ENCODE measurements around the gene IER3. TPM values are rescaled to one million over a fixed set of nuclear protein-coding genes. Genes with fewer than 3 reads are reported as not detected.

Gene IER3
- total RNA-seq, 2 experiments from 2014 or later: 10.0 to 62.7 TPM

- no peaks in the 10 kb centered on the region for H3K9me3 Mint-ChIP-seq (ENCODE audit: low read depth)
- no peak for ATAC-seq
- CTCF ChIA-PET: interaction anchor here (3.5 to 32.1 kb wide), 3 partner anchors 8 to 40 kb away, joined by 19 to 936 read pairs (median 21); partner anchors contain the start of genes DHX16 and NRM
- H3K27me3 Mint-ChIP-seq: no peaks in the 10 kb centered on the region
- peaks cover 67% of the 10 kb centered on the region for H3K4me1 Mint-ChIP-seq
- peaks cover 53% of the 10 kb centered on the region for H3K36me3 Mint-ChIP-seq
- no peak for DNase-seq
- H3K27ac Mint-ChIP-seq: no peak overlapping the region
- no peak overlapping the region for H3K4me3 Mint-ChIP-seq
These were observed 30.1 kb downstream of the IER3 start for GRCh38 chr6:30714263-30714662.

- DNase-seq (no peak), ATAC-seq (no peak)
- peaks cover 56% of the 10 kb centered on the region for H3K4me1 Mint-ChIP-seq
- no peaks in the 10 kb centered on the region for H3K27me3 Mint-ChIP-seq
- no peaks in the 10 kb centered on the region for H3K9me3 Mint-ChIP-seq (ENCODE audit: low read depth)
- CTCF ChIA-PET: interaction anchor here (1.4 to 32.1 kb wide), 5 partner anchors 10 to 168 kb away, joined by 4 to 936 read pairs (median 19); partner anchors contain the start of genes DHX16 and NRM
- H3K4me3 Mint-ChIP-seq: peak overlapping the region; percentile 53
- H3K27ac Mint-ChIP-seq: peak overlapping the region; percentile 90
- peaks cover 52% of the 10 kb centered on the region for H3K36me3 Mint-ChIP-seq
These were observed 31.9 kb downstream of the IER3 start for GRCh38 chr6:30712441-30712945.

- ATAC-seq: peak; percentile 81
- peak overlapping the region; percentile 90 for H3K27ac Mint-ChIP-seq
- peak; percentile 69 for DNase-seq
- H3K9me3 Mint-ChIP-seq (ENCODE audit: low read depth): no peaks in the 10 kb centered on the region
- CTCF ChIA-PET: interaction anchor here (0.8 to 32.1 kb wide), 8 partner anchors 7 to 167 kb away, joined by 3 to 936 read pairs (median 7); partner anchors contain the start of genes DHX16 and NRM
- H3K36me3 Mint-ChIP-seq: peaks cover 52% of the 10 kb centered on the region
- peak overlapping the region; percentile 53 for H3K4me3 Mint-ChIP-seq
- H3K4me1 Mint-ChIP-seq: peaks cover 53% of the 10 kb centered on the region
- H3K27me3 Mint-ChIP-seq: no peaks in the 10 kb centered on the region
These were observed 32.5 kb downstream of the IER3 start for GRCh38 chr6:30711758-30712380.

DNA sequence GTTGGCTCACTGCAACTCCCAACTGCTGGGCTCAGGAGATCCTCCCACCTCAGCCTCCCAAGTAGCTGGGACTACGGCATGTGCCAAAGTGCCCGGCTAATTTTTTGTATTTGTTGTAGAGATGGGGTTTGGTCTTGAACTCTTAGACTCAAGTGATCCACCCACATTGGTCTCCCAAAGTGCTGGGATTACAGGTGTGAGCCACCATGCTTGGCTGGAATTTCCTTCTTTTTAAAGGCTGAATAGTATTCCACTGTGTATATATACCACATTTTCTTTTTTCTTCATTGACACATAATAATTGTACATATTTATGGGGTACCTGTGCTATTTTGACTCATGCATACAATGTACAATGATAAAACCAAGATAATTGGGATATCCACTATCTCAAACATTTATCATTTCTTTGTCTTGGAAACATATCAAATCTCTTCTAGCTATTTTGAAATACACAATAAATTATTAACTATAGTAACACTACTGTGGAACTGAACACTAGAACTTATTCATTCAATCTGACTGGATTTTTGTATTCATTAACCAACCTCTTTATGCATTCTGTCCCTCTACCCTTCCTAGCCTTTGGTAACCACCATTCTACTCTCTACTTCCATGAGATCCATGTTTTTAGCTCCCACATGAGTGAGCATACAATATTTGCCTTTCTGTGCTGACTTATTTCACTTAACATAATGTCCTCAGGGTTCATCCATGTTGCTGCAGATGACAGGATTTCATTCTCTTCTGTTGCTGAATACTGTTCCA, 35.1 kb downstream of the IER3 start:
- Mint-ChIP-seq H3K27me3 (no peaks in the 10 kb centered on the region), H3K9me3 (ENCODE audit: low read depth) (no peaks in the 10 kb centered on the region), H3K4me3 (no peak overlapping the region), H3K27ac (peak overlapping the region; percentile 1), H3K4me1 (peaks cover 33% of the 10 kb centered on the region), H3K36me3 (peaks cover 39% of the 10 kb centered on the region)
- ATAC-seq (no peak), DNase-seq (no peak)
- CTCF ChIA-PET: interaction anchor here (0.8 to 5.1 kb wide), 3 partner anchors 14 to 20 kb away, joined by 3 to 21 read pairs (median 3); partner anchors contain the start of gene NRM

DNA sequence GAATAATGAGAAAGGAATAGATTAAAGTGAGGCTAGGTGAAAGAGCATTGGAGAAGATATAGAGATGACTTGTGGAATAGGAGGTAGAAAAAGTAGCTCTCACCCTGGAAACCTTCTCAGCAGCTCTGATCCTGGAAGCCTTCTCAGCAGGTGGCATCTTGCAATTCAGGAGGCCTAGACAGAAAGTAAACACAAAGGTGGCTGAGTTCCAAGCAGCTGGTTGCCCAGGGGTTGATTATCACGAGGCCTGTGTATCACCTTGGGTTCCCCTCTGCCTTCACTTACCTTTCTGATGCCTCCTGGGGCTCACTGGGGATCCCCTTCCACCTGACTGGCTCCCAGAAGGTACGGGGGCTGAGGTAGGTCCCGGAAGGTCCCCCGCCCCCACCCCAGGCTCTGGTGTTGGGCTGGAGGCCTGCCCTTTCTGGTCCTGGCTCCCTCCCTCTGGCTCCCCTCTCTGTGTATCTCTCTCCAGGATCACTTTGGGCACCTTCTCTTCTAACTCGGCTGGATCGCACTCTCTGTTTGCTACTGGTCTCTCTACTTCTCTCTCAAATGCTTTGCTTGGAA, 37.0 kb downstream of the IER3 start:
- H3K9me3 Mint-ChIP-seq (ENCODE audit: low read depth): no peaks in the 10 kb centered on the region
- ATAC-seq (no peak), DNase-seq (no peak)
- H3K36me3 Mint-ChIP-seq: peaks cover 31% of the 10 kb centered on the region
- no peak overlapping the region for H3K27ac Mint-ChIP-seq
- H3K4me3 Mint-ChIP-seq: no peak overlapping the region
- H3K4me1 Mint-ChIP-seq: peaks cover 20% of the 10 kb centered on the region
- no peaks in the 10 kb centered on the region for H3K27me3 Mint-ChIP-seq
- CTCF ChIA-PET: interaction anchor here (1.2 to 1.3 kb wide), 2 partner anchors 15 to 26 kb away, joined by 3 read pairs; no protein-coding TSS in a partner anchor

DNA sequence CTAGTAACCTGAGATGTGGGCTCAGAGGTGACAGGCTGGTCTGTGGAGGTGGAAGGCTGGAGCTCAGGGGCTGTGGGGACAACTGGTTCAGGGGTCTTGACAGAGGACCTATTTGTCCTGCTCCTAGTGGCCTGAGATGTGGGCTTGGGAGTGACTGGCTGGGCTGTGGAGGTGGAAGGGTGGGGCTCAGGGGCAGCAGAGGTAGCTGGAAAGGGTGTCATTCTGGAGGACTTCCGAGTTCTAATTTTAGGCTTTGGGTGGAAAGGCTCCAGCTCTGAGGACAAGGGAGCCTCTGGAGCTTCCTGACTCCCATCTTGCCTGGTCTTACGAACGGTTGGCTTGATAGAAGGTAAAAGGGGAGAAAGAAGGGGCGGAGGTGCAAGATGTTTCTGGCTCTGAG, 38.7 kb downstream of the IER3 start:
- no peaks in the 10 kb centered on the region for H3K9me3 Mint-ChIP-seq (ENCODE audit: low read depth)
- peaks cover 3% of the 10 kb centered on the region for H3K4me1 Mint-ChIP-seq
- H3K36me3 Mint-ChIP-seq: peaks cover 22% of the 10 kb centered on the region
- no peak overlapping the region for H3K27ac Mint-ChIP-seq
- no peaks in the 10 kb centered on the region for H3K27me3 Mint-ChIP-seq
- no peak for DNase-seq
- CTCF ChIA-PET: interaction anchor here (1.6 to 2.4 kb wide), 2 partner anchors 12 to 25 kb away, joined by 6 to 8 read pairs; partner anchors contain the start of gene MDC1
- no peak overlapping the region for H3K4me3 Mint-ChIP-seq
- ATAC-seq: no peak

DNA sequence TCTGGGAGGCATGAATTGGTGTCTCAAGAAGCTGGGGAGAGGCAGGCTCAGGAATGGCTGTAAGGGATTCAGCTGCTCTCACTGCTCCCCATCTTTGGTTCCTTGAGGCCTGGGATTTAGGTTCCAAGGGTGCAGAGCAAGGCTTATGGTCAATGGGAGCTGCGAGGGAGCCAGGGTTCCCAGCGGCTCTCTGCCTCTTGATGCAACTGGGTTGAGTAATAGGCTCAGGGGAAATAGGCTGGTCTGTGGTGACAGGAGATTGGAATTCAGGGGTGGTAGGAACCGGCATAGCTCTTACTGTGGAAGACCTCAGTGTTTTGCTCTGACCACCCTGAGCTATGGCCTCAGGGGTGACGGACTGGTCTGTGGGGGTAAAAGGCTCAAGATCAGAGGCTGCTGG, 40.5 kb downstream of the IER3 start:
- H3K27me3 Mint-ChIP-seq: no peaks in the 10 kb centered on the region
- DNase-seq (no peak), ATAC-seq (no peak)
- CTCF ChIA-PET: interaction anchor here (1.0 to 2.4 kb wide), 6 partner anchors 14 to 27 kb away, joined by 3 to 8 read pairs (median 5); partner anchors contain the start of gene MDC1
- no peak overlapping the region for H3K4me3 Mint-ChIP-seq
- no peaks in the 10 kb centered on the region for H3K4me1 Mint-ChIP-seq
- no peak overlapping the region for H3K27ac Mint-ChIP-seq
- peaks cover 23% of the 10 kb centered on the region for H3K36me3 Mint-ChIP-seq
- no peaks in the 10 kb centered on the region for H3K9me3 Mint-ChIP-seq (ENCODE audit: low read depth)

DNA sequence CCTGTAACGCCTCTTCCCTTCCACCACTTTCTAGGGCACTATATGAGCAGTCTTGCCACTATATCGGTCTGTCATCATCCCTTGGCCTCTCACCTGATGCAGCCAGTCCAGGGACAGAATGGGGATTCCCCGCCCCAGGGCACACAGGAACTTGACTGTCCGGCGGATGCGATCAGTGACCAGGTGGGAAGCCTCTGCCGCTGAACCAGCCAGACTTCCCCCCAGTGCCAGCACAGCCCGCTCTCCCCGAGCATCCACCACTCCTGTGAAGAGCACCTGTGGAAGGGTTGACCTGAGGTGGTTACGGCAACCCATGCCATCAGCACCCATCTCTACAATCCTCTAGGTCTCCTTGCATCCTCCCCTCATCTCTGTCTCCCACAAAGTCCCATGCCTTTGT, 41.3 kb downstream of the IER3 start:
- Mint-ChIP-seq H3K36me3 (peaks cover 23% of the 10 kb centered on the region), H3K4me3 (no peak overlapping the region), H3K27ac (no peak overlapping the region), H3K9me3 (ENCODE audit: low read depth) (no peaks in the 10 kb centered on the region), H3K27me3 (no peaks in the 10 kb centered on the region), H3K4me1 (no peaks in the 10 kb centered on the region)
- DNase-seq (no peak), ATAC-seq (no peak)
- CTCF ChIA-PET: interaction anchor here (1.0 to 2.4 kb wide), 5 partner anchors 11 to 28 kb away, joined by 3 to 8 read pairs (median 4); partner anchors contain the start of gene MDC1

DNA sequence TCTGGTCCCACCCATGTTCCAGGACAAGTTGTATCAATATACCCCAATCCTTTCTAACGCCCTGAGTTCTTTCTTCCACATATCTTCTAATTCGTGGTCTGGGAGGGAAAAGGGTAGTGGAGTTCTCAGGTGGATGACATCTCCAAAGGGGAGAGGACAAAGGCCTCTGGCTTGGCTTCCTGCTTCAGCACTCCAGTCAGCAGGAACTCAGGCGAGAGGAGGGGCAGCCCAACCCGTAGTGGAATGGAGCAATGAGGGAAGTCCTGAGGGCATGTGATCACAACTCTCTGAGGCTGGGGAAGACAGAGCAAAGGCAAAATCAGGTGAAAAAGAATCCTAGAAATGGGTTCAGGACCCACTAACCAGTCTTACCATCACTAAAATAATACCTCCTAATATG, 44.0 kb downstream of the IER3 start:
- CTCF ChIA-PET: interaction anchor here (1.5 kb wide), 1 partner anchor 21 kb away, joined by 4 read pairs; no protein-coding TSS in a partner anchor
- ATAC-seq (no peak), DNase-seq (no peak)
- Mint-ChIP-seq H3K27me3 (no peaks in the 10 kb centered on the region), H3K4me3 (no peak overlapping the region), H3K36me3 (peaks cover 16% of the 10 kb centered on the region), H3K4me1 (no peaks in the 10 kb centered on the region), H3K9me3 (ENCODE audit: low read depth) (no peaks in the 10 kb centered on the region), H3K27ac (no peak overlapping the region)

DNA sequence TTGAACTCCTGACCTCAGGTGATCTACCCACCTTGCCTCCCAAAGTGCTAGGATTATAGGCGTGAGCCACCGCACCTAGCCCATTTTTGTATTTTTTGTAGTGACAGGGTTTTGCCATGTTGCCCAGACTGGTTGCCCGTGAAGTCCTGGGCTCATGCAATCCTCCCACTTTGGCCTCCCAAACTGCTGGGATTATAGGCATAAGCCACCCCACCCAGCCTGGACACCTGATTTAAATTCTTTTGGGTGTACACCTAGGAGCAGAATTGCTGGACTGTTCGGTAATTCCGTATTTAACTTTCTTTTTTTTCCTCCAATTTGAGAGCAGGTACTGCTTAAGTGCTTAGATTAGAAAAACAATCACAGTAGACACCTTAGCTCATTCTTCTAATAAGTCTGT, 47.9 kb downstream of the IER3 start:
- DNase-seq (no peak), ATAC-seq (no peak)
- H3K4me3 Mint-ChIP-seq: no peak overlapping the region
- H3K4me1 Mint-ChIP-seq: peaks cover 5% of the 10 kb centered on the region
- H3K27ac Mint-ChIP-seq: no peak overlapping the region
- peaks cover 5% of the 10 kb centered on the region for H3K36me3 Mint-ChIP-seq
- CTCF ChIA-PET: interaction anchor here (1.2 to 1.5 kb wide), 3 partner anchors 9 to 15 kb away, joined by 3 to 4 read pairs (median 3); no protein-coding TSS in a partner anchor
- H3K9me3 Mint-ChIP-seq (ENCODE audit: low read depth): no peaks in the 10 kb centered on the region
- no peaks in the 10 kb centered on the region for H3K27me3 Mint-ChIP-seq
